Muscle of back (tissue), 11 donors: Measurements from ENCODE around the gene ATP2A3. TPM values are rescaled to one million over a fixed set of nuclear protein-coding genes. Genes with fewer than 3 reads are reported as not detected.
A peak's percentile ranks its signal among the peaks of the same experiment; 100 is the strongest.
"Not testable (repeated sequence)": the region's sequence is repeated elsewhere in the genome, so short reads cannot be mapped to it uniquely, and the experiment has no call there.

Experiments used
- DNase-seq, 3 donors: peaks; one replicate each; pipeline versions ENCODE4 v3.0.0 to v3.0.0-alpha.2; 2013
- polyA plus RNA-seq, 10 donors: library from polyadenylated mRNA; unstranded; fragments of 120-200 nt; gene quantifications; one replicate each; pipeline ENCODE4 v1.2.1, GENCODE V29; 2013; ENCODE audit not compliant: insufficient read length in 10 of 10

Gene ATP2A3
- polyA plus RNA-seq, 10 donors: 2.6 to 9.1 (median 4.3) TPM

DNA sequence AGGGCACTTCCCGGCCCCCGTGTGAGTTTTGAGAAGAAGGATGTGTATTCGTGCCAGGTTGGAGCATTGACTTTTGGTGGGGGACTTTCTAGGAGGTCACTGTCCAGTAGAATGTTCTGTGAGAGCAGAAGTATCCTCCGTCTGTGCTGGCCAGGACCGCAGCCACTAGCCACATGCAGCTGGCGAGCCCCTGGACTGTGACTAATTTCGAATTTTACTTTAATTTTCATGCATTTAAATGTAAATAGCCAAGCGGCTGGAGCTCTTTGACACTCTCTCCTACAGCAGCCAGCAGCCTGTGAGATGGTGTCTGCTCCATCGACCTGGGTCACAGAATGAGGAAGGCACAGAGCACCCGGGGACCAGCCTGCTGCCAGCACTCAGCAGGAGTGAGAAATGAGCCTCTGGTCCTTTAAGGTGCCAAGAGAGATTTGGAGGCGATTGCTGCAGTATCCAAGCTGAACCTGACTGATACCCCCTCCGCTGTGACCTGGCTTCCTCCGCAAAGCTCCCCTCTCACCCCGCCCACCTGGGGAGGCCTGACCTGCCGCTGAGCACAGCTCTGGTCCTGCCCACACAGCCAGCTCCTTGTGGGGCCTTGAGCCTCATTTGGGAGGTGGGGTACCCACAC, 7.8 kb downstream of the ATP2A3 start:
- DNase-seq: no peak

GRCh38 chr17:3955673-3955988, 8.6 kb downstream of the ATP2A3 start:
- no peak for DNase-seq

- DNase-seq: no peak
These were observed 9.1 kb downstream of the ATP2A3 start for GRCh38 chr17:3954976-3955672.

DNA sequence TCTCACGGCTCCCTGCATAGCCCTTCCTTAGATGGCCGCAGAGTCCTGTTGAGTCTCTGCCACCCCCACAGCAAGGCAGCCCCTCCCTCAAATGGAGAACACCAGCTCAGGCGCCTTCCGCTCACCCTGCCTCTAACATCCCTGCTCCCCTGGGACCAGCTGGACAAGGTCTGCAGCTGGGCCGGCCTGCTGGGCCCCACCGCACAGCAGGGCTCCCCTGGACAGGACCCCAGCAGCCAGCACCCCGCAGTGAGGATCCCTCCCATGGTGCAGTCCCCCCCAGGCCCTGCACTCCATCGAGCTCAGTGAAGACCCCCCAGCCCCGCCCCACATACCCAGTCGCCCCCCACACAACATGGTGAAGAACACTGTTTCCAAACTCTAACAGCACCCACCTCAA, 10.2 kb downstream of the ATP2A3 start:
- no peak for DNase-seq

DNA sequence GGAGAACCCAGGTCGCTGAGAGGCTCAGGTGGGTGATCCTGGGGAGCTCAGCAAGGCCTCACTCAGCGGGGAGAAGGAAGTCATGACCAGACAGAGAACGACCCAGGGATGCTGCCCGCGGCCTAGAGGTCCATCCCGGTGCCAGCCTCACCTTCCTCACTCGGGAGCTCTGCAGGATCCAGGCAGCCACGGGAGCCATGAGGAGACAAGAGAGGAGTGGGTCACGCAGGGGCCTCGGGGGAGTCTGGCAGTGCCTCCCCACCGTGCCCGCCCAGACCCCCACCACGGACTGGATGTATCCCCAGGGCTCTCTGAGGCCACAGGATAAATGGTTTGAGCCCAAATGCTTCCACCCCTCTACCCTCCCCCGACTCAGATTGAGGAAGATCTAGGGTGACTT, 10.7 kb downstream of the ATP2A3 start:
- DNase-seq: no peak

DNA sequence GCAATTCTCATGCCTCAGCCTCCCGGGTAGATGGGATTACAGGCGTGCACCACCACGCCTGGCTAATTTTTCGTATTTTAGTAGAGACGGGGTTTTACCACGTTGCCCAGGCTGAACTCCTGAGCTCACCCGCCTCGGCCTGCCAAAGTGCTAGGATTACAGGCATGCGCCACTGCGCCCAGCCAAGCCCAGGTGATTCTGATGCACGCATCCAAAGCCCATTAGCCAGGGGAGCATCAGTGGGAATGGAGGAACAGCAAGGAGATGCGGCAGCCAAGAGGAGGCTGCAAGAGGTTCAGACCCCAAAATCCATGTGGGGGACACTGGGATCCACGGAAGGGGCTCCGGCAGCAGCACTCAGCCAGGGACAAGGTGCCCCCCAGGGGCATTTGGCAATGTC, 12.1 kb downstream of the ATP2A3 start:
- no peak for DNase-seq

GRCh38 chr17:3951420-3951819, 12.8 kb downstream of the ATP2A3 start:
- no peak for DNase-seq

GRCh38 chr17:3951003-3951402, 13.2 kb downstream of the ATP2A3 start:
- no peak for DNase-seq

GRCh38 chr17:3950584-3950983, 13.7 kb downstream of the ATP2A3 start:
- no peak for DNase-seq

GRCh38 chr17:3949418-3949817, 14.8 kb downstream of the ATP2A3 start:
- no peak for DNase-seq

GRCh38 chr17:3948551-3948950, 15.7 kb downstream of the ATP2A3 start:
- DNase-seq: not testable (repeated sequence)

- no peak for DNase-seq
These were observed 16.9 kb downstream of the ATP2A3 start for GRCh38 chr17:3947318-3947810.

DNA sequence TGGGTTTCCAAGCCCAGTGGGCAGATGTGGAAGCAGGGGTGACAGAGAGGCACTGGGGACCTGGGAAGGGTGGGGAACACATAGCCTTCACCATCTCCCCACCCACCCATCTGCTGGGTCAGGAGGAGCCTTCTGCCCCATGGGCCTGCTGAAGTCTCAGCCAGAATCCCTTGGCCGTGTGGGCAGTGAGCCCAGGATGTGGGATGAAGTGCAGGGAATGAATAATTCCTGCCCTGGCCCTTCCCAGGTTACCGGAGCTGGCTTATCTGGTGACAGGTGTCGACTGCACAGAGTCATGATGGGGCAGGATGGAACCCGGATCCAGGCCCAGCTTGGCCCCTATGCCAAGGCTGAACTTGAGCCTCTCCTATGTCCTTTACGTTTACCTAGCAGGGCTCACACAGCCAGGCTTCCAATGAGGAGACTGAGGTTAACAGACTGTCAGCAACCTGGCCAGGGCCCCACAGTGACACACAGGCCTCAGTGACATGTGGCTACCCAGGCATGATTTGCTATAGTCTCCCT, 17.5 kb downstream of the ATP2A3 start:
- no peak for DNase-seq

DNA sequence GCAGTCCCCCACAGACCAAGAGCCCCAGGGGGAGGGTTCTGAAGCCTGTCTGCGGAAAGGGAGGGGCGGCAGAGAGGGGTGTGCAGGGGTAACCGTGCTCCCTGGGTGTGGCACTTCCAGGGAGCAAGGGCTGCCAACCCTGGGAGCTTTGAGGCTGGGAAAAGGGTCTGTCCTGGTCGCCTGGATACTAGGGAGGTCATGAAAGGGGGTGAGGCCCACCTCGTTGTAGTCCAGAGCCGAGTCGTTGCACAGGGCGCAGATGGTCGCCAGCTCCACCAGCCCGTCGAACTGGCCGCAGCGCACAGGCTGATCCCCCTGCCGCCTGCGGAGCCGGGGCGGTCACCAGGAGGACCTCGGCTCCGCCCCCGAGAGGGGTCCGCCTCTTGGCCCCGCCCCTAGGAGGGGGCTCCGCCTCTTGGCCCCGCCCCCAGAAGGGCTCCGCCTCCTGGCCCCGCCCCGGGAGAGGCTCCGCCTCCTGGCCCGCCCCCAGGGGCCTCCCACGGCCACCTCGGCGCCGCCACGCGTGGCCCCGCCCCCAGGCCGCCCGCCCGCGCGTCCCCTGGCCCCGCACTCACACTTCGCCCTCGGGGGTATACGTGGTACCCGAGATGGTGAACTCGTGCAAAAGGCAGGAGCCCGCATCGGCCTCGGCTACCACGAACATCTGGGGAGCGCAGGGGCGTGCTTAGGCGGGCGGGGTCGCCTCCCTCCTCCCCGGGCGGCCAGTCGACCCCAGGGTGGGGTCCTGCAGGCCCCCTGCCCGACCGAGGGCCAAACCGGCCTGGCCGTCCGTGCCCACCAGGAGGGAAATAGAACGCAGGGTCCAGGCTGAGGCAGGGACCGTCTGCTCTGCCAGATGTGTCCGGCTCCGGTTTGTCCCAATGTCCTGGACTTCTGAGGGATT, 19.5 kb downstream of the ATP2A3 start:
- DNase-seq: peak; percentile 58 to 61 (median 59)

- DNase-seq: no peak
These were observed 20.9 kb downstream of the ATP2A3 start for GRCh38 chr17:3943240-3943891.

- DNase-seq: no peak
These were observed 23.1 kb downstream of the ATP2A3 start for GRCh38 chr17:3940965-3941698.

DNA sequence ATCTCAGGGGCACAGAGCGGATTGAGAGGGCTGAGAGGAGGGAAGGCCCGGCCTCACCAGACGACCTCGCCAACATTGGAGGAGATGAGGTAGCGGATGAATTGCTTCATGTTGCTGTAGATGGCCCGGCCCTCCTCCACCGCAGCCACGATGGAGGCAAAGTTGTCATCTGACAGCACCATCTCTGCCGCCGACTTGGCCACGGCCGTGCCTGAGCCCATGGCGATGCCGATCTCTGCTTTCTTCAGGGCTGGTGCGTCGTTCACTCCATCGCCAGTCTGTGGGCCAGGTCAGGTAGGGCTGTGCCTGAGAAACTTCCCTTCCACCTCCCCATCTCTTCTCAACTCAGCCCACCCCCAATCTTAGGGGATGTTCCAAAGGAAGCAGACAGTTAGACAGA, 26.9 kb downstream of the ATP2A3 start:
- DNase-seq: no peak

GRCh38 chr17:3935825-3936355, 28.3 kb downstream of the ATP2A3 start:
- no peak for DNase-seq

- peak; percentile 53 to 80 (median 65) for DNase-seq
These were observed 29.1 kb downstream of the ATP2A3 start for GRCh38 chr17:3935140-3935542.

DNA sequence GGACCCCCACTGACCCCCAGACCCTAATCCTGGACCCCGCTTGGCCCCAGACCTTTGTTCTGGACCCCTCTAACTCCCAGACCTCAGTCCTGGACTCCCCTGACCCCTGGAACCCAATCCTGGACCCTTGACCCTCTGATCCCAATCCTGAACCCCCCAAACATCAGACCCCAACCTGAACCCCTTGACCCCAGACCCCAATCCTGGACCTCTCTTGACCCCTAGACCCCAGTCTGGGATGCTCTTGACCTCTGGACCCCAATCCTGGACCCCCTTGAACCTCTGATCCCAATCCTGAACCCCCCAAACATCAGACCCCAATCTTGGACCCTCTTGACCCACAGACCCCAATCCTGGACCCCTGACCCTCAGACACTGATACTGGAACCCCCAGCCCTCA, 34.5 kb downstream of the ATP2A3 start:
- no peak for DNase-seq

DNA sequence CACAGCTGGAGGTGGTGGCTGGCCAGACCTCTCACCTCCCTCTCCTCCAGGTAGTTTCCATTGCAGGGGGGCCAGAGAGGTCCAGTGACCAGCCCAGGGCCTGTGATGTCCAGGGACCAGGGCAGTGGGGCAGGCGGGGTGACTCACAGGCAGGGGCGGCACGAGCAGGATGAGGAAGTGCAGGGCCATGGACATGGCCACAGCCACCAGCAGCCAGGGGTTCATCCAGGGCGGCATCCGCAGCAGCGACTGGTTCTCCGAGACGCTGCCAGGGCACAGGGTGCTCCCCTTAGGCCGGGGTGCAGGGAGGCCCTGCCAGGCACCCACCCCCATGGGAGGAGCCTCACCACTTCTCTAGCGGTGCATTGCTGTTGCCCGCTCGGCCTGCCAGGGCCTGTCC, 35.1 kb downstream of the ATP2A3 start:
- DNase-seq: no peak
